ENCODE measurements around the gene SMARCC1.
A peak's percentile ranks its signal among the peaks of the same experiment; 100 is the strongest.

SMARCC1 gene

GRCh38 chr3:47669026-47669749 lies 112.5 kb downstream of the SMARCC1 start:
- Histone ChIP-seq H3K27me3 (no peaks in the 10 kb centered on the region), H3K9me3 (no peaks in the 10 kb centered on the region), H3K27ac (no peak overlapping the region), H3K4me3 (no peak overlapping the region), H3K4me1 (no peaks in the 10 kb centered on the region), H3K36me3 (peaks cover 18 to 46% (median 38%) of the 10 kb centered on the region in 3 donors)
- DNase-seq: no peak
- TF ChIP-seq CTCF (IDR thresholded peaks at IDR 0.05): no peak
- intact Hi-C loops (cut with DNase I; ENCODE audit: low total_unique reads): no loop called here

DNA sequence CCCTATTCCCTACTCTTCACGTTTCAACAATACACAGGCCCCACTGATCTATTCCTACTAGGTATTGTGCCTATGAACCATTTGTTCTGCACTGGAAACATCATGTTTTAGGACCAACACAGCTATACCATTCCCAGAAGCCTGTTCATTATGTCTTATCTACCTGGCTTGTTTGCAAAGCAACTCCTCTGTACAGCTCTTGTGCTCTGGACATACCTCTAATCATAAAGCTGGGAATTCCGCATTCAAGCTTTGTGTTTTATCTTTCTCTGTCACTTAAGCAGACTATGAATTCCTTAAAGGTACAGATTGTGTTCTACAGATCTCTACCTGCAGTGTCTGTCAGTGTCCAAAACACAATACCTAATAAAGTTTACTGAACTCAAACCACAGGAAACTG lies 115.6 kb downstream of the SMARCC1 start:
- no peak for DNase-seq
- Histone ChIP-seq H3K9me3 (no peaks in the 10 kb centered on the region), H3K36me3 (peaks cover 26 to 32% (median 30%) of the 10 kb centered on the region in 3 donors), H3K4me1 (no peaks in the 10 kb centered on the region), H3K4me3 (no peak overlapping the region), H3K27me3 (no peaks in the 10 kb centered on the region), H3K27ac (no peak overlapping the region)
- intact Hi-C loops (cut with DNase I; ENCODE audit: low total_unique reads): no loop called here
- no peak for TF ChIP-seq CTCF (IDR thresholded peaks at IDR 0.05)

GRCh38 chr3:47664519-47664918 lies 117.2 kb downstream of the SMARCC1 start:
- intact Hi-C loops (cut with DNase I; ENCODE audit: low total_unique reads): no loop called here
- no peak overlapping the region for H3K27ac ChIP-seq
- peaks cover 16 to 20% (median 19%) of the 10 kb centered on the region in 3 donors for H3K36me3 ChIP-seq
- H3K9me3 ChIP-seq: no peaks in the 10 kb centered on the region
- DNase-seq: no peak
- peak in 1 of 2 experiments; percentile 4 for TF ChIP-seq CTCF (IDR thresholded peaks at IDR 0.05)
- no peak overlapping the region for H3K4me3 ChIP-seq
- no peaks in the 10 kb centered on the region for H3K27me3 ChIP-seq
- no peaks in the 10 kb centered on the region for H3K4me1 ChIP-seq

DNA sequence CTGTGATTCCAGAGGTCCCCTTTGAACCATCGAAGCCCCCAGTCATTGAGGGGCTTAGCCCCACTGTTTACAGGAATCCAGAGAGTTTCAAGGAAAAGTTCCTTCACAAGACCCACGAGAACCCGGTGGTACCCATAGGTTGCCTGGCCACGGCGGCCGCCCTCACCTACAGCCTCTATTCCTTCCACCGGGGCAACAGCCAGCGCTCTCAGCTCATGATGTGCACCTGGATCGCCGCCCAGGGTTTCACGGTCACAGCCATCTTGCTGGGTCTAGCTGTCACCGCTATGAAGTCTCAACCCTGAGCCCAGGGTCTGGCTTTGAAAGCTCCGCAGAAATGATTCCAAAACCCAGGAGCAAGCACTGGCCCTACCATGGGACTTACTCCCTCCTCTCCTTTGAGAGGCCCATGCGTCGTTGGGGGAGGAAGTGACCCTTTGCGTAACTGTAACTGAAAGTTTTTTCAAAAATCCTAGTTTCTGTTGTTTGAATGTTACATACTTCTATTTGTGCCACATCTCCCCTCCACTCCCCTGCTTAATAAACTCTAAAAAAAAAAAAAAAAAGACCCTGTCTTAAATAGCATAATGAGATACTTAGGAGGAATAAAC lies 118.0 kb downstream of the SMARCC1 start:
- no peak overlapping the region for H3K4me3 ChIP-seq
- H3K27ac ChIP-seq: no peak overlapping the region
- H3K4me1 ChIP-seq: no peaks in the 10 kb centered on the region
- H3K9me3 ChIP-seq: no peaks in the 10 kb centered on the region
- no peaks in the 10 kb centered on the region for H3K27me3 ChIP-seq
- DNase-seq: no peak
- peaks cover 18 to 22% (median 19%) of the 10 kb centered on the region in 3 donors for H3K36me3 ChIP-seq
- intact Hi-C loops (cut with DNase I; ENCODE audit: low total_unique reads): no loop called here
- no peak for TF ChIP-seq CTCF (IDR thresholded peaks at IDR 0.05)

GRCh38 chr3:47661121-47661752 lies 120.5 kb downstream of the SMARCC1 start:
- Histone ChIP-seq H3K9me3 (no peaks in the 10 kb centered on the region), H3K4me3 (no peak overlapping the region), H3K4me1 (no peaks in the 10 kb centered on the region), H3K27ac (no peak overlapping the region), H3K36me3 (peaks cover 25 to 31% (median 30%) of the 10 kb centered on the region in 3 donors), H3K27me3 (no peaks in the 10 kb centered on the region)
- intact Hi-C loops (cut with DNase I; ENCODE audit: low total_unique reads): no loop called here
- DNase-seq: no peak
- no peak for TF ChIP-seq CTCF (IDR thresholded peaks at IDR 0.05)
